GM12891 (cell line): ENCODE data around the gene DELE1.

ENCODE experiments used
- DNase-seq: peaks from one replicate; pipeline ENCODE4 v3.0.0; 2011; ENCODE audit warnings: low spot score; ENCODE audit not compliant: insufficient read length
- FAIRE-seq: peaks from 2 replicates; lab custom pipeline; 2011; peaks lifted over from hg19 to GRCh38; lab: Jason Lieb, UNC
- PAX5 ChIP-seq: IDR thresholded peaks from 2 replicates; pipeline ENCODE4 v1.6.1; 2011; ENCODE audit warnings: low read length, moderate library complexity, mild to moderate bottlenecking; ENCODE audit not compliant: insufficient read depth, severe bottlenecking
- POLR2A ChIP-seq: IDR thresholded peaks from 2 replicates; pipeline ENCODE4 v1.6.1; 2011; ENCODE audit warnings: low read depth, low read length, control low read depth
- POLR2AphosphoS5 ChIP-seq: IDR thresholded peaks from 2 replicates; pipeline ENCODE4 v1.6.1; 2011; ENCODE audit warnings: low read depth, low read length, control low read depth
- POU2F2 ChIP-seq: IDR thresholded peaks from 2 replicates; pipeline ENCODE4 v1.6.1; 2011; ENCODE audit warnings: low read depth, mild to moderate bottlenecking, control low read depth, low read length, moderate library complexity
- SPI1 ChIP-seq: IDR thresholded peaks from 2 replicates; pipeline ENCODE4 v1.6.1; 2011; ENCODE audit warnings: low read depth, low read length, control low read depth
- TAF1 ChIP-seq: IDR thresholded peaks from 2 replicates; pipeline ENCODE4 v1.6.1; 2011; ENCODE audit warnings: low read depth, low read length, control low read depth

The DELE1 gene

DNA sequence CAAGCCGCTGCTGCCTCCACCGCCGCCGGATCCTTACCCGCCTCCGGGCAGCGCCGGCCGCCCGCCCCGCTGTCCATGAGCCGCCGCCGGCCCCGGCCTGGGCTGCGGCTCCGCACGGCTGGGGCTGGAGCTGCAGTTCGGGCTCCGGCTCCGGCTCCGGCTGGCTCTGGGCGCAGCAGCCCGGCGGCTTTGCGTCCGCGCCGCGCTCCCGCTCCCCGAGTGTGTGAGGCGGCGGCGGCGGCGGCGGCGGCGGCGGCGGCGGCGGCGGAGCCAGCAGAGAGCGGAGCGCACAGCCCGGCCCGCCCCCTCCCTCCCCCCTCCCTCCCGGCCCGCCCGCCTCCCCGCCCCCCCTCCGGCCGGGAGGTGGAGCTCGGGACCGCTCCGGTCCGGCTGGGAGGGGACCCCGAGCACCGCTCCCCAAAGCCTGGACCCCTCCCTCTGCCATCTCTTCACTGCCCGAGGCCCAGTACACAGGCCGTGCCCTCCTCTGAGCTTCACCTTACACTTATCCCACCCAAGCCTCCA is 45.4 kb upstream of the DELE1 start, which contains the start of gene PCDH1:
TSS of gene PCDH1 (minus strand) at position 225 of the 525 bp plus-strand sequence. CDS start at position 77, 148 bp downstream.
- FAIRE-seq (no peak), DNase-seq (no peak)
- TF ChIP-seq POU2F2 (no peak), POLR2AphosphoS5 (no peak), PAX5 (no peak), TAF1 (no peak), SPI1 (no peak), POLR2A (no peak)

GRCh38 chr5:141878711-141879425 is 44.8 kb upstream of the DELE1 start:
- peak; percentile 61 for DNase-seq
- TF ChIP-seq POLR2A (no peak), TAF1 (no peak), PAX5 (no peak), POU2F2 (peak; percentile 68), POLR2AphosphoS5 (no peak), SPI1 (no peak)
- peak; percentile 95 for FAIRE-seq

DNA sequence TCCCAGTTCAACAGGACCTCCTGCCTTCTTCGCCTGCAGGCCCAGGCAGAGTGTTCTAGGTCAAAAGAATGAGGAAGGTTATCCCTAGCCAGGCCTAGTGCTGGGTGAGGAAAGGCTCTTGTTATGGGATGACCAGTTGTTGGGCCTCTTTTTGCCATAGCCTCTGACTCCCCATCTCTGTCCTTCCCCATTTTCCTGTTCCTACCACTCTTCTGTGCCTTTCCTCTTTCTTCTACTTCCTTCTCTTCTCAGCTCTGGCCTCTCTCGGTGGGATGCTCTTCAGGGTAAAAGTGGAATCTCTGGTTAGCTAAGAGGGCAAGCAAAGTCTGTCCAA is 44.3 kb upstream of the DELE1 start:
- DNase-seq (no peak), FAIRE-seq (no peak)
- no peak for TF ChIP-seq SPI1
- TF ChIP-seq PAX5: no peak
- TF ChIP-seq POLR2A: no peak
- no peak for TF ChIP-seq POLR2AphosphoS5
- TF ChIP-seq POU2F2: no peak; the same call in 1 of the 2 replicates
- no peak for TF ChIP-seq TAF1

DNA sequence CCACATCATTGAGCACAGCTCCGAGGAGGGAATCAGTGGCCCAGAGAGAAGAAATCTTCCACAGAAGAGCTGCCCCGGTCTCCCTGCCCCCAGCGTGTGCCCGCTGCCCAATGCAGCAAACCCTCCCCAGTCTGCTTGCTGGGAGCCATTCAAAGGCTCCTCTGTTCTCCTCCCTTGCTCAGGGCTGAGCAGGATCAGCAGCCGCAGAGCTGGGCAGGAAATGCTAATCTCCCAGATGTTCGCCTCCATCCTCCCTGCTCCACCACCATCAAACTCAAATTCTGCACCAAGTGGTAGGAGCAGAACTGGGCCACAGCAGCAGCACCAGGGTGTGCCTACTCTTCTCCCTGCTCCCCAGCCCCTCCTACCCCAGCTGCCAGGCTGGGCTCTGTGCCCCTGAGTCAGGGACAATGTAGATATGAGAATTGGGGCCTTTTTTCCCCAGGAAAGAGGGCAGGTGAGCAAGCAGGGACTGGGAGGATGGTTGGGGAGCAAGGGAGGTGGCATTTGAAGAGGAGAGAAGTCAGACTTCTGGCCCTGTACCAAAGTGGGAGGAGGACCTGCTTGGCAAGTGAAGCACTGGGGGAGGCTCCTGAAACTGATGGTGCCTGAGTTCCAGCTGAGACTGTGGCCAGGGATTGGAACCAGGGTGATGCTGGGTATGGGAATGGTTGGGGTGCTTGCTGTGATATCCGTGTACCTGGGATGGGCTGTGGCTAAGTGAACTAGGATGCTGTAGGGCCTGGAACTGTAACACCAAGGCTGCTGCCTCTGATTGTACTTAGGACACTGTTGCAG is 43.5 kb upstream of the DELE1 start:
- no peak for DNase-seq
- TF ChIP-seq POU2F2: no peak
- TF ChIP-seq TAF1: no peak
- TF ChIP-seq SPI1: no peak
- TF ChIP-seq PAX5: no peak
- no peak for TF ChIP-seq POLR2A
- no peak for TF ChIP-seq POLR2AphosphoS5
- FAIRE-seq: no peak

DNA sequence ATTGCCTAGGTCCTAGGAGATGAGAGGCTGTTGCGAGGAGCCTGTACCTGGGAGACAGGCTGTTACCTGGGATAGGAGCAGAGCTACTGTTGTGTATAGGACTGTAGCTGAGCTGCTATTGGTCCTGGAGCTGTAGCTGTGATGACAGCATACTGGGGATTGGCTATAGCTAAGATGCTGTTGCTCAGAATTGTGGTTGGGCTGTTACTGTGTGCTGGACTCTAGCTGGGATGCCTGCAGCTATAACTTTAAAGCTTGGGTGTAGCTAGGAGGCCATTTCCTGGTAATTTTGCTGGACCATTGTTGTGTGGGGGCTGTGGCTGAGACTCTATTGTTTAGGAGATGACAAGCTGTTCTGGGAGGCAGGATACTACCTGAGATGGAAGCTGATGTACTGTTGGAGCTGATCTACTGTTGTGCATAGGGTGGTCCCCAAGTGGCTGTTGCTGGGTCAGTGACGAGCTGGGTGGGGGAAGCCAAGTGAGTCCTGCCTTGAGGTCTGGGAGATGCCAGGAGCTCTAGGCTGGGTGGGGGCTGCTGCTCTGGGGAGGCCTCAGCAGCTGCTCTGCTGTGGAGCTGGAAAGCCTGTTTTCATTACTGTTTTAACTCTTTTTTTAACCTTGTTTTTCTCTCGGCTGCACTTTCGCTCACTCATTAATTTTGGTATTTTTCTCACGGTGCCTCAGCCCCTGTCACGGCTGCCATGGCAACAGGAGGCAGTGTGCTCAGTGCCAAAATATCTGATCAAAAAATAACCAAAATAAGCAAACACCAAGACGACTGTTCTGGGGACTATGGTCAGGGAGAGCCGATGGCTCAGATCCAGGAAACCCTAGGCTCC is 42.5 kb upstream of the DELE1 start:
- FAIRE-seq: no peak
- DNase-seq: no peak
- TF ChIP-seq POLR2AphosphoS5 (no peak), TAF1 (no peak), POLR2A (no peak), PAX5 (no peak), SPI1 (no peak), POU2F2 (no peak)

DNA sequence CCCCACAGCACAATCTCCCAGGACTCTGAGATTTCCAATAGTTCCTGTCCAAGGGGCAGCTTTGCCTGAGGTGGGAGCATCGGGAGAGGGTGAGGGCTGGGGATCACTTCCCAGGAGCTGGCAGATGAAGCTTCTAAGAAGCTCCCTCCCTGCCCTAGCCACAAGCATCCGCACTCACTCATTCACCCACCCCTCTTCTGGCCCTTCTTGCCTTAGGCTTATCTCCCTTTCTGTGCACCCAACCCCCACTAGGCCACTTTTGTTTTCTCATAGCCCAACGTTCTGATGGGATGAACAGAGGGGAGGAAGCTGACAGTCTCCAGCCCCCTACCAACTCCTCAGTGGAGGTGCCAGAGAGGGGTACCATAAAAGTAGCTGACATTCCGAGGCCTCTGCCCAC is 41.8 kb upstream of the DELE1 start:
- FAIRE-seq: no peak
- TF ChIP-seq SPI1 (no peak), TAF1 (no peak), POLR2AphosphoS5 (no peak), PAX5 (no peak), POLR2A (no peak), POU2F2 (no peak)
- DNase-seq: no peak

DNA sequence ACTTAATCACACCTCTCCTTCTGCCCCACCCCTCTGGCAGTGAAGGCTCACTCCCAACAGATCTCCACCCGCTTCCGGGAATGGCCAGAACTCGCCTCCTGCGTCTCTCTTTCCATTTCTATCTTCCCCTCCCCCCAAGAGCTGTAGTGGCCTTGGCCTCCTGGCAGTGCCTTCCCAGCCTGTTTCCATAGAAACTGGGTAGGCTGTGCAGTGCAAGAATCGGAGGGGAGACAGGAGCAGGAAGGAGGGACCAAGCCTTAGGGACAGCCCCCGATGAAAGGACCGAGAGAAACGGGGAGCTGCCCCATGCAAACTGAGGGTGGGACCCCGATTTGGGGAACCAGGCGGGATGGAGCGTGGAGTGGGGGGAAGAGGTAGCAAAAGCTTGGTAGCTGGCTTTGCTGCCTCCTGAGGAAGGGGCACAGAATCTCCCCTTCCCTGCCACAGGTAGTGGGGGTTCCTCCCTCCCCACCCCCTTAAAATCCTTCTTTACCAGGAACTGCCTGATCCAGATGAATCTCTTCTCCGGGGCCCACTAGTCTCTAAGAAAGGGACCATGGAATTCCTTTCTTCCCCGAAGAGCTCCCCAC is 41.0 kb upstream of the DELE1 start:
- TF ChIP-seq PAX5 (no peak), TAF1 (no peak), SPI1 (no peak), POLR2AphosphoS5 (no peak), POU2F2 (no peak), POLR2A (no peak)
- DNase-seq (no peak), FAIRE-seq (no peak)

DNA sequence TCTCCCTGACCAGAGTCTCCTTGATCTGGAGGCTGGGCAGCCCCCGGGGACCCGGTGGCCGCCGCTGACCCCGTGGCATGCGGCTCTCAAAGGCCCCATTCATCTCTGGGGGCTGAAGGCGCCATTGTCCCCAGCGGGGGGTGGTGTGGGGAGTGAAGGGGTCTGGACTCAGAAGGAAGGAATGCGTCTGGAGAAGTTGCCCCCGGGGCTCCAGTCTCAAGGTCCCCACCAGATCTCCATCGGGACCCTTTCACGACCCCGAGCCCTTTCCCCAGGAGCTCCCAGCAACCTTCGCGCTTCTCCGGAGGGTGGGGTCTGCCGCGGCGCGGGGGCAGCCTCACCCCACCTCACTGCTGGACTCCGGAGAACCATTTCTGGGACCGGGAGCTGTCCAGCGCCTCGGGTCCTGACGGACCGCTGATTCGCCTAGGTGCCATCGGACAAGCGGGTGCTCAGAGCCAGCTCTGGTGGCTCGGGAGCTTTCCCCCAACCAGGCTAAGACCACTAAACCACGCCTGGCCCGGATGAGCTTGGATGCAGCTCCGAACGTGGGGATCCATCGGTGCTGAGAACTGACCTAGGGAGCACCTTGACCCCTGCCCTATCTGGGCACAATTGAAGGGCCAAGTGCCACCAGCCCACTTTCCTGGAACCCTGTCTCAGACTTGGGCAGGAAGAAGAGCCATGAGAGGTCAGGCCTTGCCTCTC is 40.3 kb upstream of the DELE1 start:
- TF ChIP-seq SPI1 (no peak), TAF1 (no peak), POU2F2 (no peak), PAX5 (no peak), POLR2AphosphoS5 (no peak), POLR2A (no peak)
- FAIRE-seq: no peak
- no peak for DNase-seq
